ENCODE measurements around the gene VSNL1.

VSNL1 gene

DNA sequence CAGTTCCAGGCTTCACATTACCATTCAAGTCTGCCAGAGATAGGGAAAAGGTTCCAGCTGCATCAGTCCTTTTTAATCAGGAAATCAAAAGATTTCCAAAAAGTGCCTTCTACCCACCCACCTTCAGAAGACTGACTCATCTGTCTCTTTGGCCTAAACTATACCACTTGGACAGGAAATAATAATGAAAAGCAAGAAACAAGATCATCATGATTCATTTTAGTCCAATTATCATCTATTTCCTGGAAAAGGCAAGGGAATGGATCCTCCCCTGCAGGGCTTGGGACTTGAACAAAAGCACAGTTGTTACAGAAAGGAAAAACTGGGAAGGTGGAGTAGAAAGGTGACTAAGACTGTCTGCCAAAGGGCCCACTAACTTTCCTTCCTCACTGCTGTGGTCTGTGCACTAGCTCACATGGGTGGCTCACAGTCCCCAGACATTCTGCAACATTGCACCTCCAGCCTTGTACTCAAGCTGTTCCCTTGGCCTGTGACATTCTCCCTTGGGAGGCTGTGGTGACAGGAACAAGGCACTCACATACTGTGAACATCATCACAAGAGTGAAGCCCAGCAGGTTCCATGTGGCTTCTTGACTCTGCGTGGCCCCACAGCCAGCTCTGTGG, 75.3 kb downstream of the VSNL1 start:
- no peak for DNase-seq

DNA sequence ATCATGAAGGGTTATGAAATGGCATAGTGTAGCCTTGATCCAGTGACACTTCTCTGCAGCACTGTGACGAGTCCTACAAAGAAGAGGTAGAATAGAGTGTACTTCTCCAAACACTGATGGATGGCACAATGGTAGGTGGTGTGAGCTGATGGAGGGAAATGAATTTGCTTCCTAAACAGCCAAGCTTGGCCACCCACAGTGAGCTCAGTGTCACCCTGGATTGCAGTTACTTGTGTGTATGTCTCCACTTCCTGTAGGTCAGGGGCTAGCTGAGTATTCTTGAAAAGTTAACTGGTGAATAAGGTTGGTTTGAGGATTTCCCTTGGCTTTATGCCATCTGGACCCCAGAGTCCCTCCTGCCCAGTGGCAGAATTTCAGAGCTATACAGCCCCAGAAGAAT, 75.9 kb downstream of the VSNL1 start:
- DNase-seq = no peak

- DNase-seq = no peak
Observed at GRCh38 chr2:17617516-17617915, 77.0 kb downstream of the VSNL1 start.

- DNase-seq = no peak
Observed at GRCh38 chr2:17617955-17618354, 77.5 kb downstream of the VSNL1 start.

DNA sequence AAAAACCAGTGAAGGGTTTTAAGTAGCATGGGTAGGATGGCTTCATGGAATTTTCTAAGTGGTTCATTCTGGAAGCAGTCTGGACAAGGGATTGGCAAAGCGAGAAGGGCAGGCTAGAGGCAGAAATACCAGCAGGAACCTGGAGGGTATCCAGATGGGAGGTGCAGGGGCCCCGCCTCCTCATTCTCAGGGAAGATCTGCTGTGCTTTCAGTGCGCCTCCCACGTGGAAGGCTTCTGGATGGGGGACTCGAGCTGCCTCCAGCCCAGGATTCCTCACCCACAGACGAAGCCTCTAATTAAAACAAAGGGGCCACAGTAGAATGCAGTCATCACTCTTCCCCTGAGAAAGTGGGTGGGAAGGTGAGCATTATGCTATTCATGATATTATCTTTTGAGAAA, 79.8 kb downstream of the VSNL1 start:
- no peak for DNase-seq

GRCh38 chr2:17620841-17621240, 80.3 kb downstream of the VSNL1 start:
- DNase-seq = no peak

- no peak for DNase-seq
Observed at GRCh38 chr2:17621781-17622180, 81.3 kb downstream of the VSNL1 start.

DNA sequence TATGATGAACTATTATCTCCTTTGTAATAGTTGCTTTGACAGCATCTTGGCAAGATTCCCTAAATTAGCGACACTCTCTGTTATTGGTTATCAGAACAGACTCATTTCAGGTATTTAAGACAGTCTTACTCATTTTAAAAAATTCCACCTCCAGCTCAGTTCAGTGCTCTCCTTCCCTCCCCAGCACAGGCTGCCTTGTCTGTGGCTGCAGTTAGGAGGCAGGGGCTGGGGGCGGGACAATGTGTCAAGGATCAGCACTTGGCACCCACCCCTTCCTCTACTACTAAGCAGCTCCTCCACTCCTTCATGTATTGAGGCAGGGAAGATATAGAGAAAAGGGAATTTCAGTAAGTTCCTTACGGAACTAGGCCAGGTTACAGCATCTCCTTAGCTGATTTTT, 85.0 kb downstream of the VSNL1 start:
- no peak for DNase-seq

DNA sequence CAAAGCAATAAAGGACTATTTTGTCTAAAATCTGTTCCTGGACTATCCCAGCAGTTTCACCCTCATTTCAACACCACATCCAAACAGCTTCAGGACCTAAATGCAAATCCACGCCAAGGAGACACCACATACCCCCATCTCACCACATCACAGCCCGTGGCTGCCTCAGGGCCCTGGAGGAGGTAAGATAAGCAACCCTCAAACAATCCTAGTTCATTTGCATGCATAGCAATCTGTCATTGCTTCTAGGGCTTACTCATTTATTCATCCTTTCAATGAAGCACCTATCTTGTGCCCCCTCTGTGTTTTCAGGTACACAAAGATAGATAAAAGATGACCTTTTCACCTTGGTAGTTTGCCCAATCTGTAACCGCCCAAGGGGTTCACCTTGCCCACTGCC, 86.5 kb downstream of the VSNL1 start:
- DNase-seq = no peak

DNA sequence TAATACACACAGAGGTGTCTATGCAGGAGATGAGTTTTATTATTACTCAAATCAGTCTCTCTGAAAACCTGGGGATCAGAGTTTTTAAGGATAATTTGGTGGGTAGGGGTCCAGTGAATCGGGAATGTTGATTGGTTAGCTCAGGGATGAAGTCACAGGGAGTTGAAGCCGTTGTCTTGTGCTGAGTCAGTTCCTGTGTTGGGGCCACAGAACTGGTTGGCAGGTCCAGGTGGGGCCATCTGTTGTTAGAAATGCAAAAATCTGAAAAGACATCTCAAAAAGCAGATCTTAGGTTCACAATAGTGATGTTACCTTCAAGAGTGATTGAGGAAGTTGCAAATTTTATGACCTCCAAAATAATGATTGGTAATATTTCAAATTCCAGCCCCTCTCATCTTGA, 86.9 kb downstream of the VSNL1 start:
- DNase-seq = no peak

DNA sequence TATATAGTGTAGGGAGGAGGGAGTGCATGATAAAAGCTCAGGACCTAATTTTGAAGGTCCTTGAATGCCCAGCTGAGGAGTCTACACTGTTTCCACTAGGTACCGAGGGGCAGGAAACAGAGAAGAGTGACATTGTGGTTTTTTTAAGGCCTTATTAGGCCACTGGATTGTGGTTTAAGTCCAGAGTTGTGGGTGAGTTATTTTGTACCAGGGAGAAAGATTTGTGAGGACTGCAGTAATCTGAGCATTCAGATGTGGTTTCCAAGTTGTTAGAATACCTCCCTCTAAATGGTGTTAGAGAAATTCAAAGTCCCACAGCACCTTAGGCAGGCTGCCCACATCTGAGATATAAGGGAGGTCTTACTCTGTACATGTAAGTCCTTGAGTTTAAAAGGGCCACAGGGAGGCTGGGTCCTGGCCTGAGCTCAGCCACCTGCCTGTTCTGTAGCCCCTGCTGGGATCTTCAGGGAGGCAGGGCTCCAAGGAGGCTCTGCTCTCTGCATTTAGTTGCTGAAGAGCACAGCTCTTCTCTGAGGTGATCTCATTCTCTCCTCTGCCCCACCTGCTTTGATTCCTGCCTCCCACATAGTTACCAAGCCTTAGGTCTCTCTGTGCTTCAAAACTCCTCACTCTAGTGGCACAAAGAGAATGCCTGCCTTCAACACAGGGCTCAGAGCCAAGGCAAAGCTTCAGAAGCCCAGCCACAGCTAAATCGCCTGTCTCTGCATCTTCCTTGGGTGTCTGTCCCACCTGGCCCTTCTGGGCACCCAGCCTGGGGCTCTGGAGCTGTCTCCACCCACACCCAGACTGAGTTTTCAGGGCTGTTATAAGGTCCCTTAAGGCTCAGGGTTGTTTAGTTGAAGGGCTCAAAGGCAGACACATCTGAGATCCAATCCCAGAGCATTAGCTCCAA, 88.1 kb downstream of the VSNL1 start:
- no peak for DNase-seq

GRCh38 chr2:17630089-17630488, 89.6 kb downstream of the VSNL1 start:
- no peak for DNase-seq

DNA sequence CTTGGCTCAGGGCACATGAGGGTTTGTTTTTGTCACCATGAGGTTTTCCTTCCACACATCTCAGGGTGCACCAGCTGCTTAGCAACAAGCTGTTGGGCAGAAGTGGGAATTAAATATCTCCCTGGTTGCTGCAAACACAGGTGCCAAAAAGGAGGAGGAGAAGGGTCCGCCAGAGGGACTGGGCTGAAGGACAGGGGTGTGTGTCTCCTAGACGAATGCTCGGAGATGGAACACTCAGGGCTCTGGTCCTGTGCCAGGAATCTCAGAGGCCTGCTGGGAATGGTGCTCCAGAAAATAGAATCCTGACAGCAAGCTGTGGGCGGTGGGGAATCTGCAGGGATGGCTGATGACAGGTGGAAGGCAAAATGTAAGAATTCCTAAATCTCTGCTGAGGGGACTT, 94.5 kb downstream of the VSNL1 start:
- DNase-seq = no peak

GRCh38 chr2:17636257-17636656, 95.8 kb downstream of the VSNL1 start:
- no peak for DNase-seq

GRCh38 chr2:17637131-17637906, 96.8 kb downstream of the VSNL1 start:
- no peak for DNase-seq

GRCh38 chr2:17638196-17638743, 97.8 kb downstream of the VSNL1 start:
- DNase-seq = no peak

GRCh38 chr2:17640406-17640805, 99.9 kb downstream of the VSNL1 start:
- DNase-seq = no peak

GRCh38 chr2:17643031-17643615, 102.6 kb downstream of the VSNL1 start:
- peak; percentile 88 for DNase-seq

GRCh38 chr2:17644997-17645720, 104.7 kb downstream of the VSNL1 start:
- DNase-seq = no peak

DNA sequence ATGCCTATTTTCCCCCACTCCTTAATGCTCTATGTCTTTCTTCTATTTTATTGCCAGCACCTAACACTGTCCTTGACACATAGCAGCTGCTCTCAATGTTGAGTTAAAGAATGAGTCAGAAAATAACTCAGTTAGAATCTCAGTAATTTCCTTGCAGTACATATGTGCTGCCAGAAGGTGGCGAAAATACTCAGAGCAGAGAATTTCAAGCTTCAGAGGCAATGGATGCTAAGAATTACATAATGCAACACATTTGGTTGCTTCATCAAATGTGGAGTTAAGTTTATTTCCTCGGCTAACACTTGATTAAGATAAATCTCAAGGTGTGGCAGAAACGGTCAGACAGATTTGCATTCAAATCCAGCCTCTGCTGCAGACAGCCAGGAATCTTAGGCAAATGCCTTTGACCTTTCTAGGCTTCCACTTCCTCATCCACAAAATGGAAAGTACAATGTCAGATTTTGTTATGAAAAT, 105.6 kb downstream of the VSNL1 start:
- DNase-seq = peak; percentile 79

DNA sequence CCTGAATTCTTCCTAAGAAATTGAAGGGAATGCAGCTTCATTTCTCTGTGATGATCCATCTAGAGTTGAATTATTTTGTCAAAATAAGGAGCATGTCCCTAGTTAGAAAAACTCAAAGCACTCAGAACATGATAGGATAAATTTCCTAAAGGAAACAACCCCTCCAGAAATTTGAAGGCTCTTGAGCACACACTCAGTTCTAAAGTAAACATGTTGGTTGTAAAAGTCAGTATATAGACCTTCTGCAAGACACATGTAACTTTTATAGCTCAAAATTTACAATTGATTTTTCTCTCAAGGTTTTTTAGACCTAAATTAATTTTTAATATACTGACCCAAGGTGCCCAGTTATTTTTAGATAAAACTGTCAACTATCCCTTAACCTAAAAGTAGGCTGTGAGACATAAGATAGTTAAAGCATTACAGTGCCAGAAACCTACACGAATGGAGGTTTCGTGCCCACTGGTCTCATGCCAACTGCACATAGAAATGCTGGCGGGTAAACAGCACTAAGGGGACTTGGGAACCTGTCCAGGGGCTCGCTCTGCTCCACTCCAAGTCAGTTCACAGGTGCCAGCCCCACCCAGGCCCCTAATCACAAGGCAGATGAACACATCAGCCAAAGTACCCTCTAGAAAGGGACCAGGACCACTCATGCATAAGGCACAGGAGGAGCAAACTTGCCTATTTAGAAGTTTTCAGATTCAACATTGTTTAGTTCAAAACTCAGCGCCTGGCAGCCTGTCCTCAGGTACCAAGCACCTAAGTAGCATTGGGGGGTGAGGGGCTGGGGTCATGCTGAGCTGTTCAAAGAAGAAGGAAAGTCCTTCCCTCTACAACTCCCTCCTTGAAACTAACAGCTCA, 106.6 kb downstream of the VSNL1 start:
- DNase-seq = no peak

Measured in MV-4-11 (cell line).